ENCODE measurements around the gene BHLHE40. TPM values are rescaled to one million over a fixed set of nuclear protein-coding genes. Genes with fewer than 3 reads are reported as not detected.

The BHLHE40 gene
- total and polyA plus RNA-seq, 2 of the 4 experiments (the other 2 are of a cell fraction) = 22.8 to 31.8 TPM

DNA sequence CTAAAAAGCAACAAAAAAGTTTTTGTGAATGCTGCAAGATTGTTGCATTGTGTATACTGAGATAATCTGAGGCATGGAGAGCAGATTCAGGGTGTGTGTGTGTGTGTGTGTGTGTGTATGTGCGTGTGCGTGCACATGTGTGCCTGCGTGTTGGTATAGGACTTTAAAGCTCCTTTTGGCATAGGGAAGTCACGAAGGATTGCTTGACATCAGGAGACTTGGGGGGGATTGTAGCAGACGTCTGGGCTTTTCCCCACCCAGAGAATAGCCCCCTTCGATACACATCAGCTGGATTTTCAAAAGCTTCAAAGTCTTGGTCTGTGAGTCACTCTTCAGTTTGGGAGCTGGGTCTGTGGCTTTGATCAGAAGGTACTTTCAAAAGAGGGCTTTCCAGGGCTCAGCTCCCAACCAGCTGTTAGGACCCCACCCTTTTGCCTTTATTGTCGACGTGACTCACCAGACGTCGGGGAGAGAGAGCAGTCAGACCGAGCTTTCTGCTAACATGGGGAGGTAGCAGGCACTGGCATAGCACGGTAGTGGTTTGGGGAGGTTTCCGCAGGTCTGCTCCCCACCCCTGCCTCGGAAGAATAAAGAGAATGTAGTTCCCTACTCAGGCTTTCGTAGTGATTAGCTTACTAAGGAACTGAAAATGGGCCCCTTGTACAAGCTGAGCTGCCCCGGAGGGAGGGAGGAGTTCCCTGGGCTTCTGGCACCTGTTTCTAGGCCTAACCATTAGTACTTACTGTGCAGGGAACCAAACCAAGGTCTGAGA is 4.7 kb downstream of the BHLHE40 start (continued):
- no peak for TF ChIP-seq ELK1 (IDR thresholded peaks at IDR 0.05; ENCODE audit: borderline replicate concordance, low read depth, low read length)
- TF ChIP-seq SMC3 (IDR thresholded peaks at IDR 0.05; ENCODE audit: low read depth, low read length) = 0 out of 2 replicates have a peak, but pooled peaks have one; percentile 2
- TF ChIP-seq RAD21 (IDR thresholded peaks at IDR 0.05; ENCODE audit: low read length) = peak; percentile 16; the same call in 1 of the 2 replicates

All from IMR-90 (cell line).